HG03378 (cell line): ENCODE measurements around the gene SARM1.
A peak's percentile ranks its signal among the peaks of the same experiment; 100 is the strongest.

ENCODE experiments used
- ATAC-seq: cut with Tn5 transposase; IDR thresholded peaks from one replicate; pipeline ENCODE4 v1.9.1; 2021; ENCODE audit warnings: mild to moderate bottlenecking, moderate library complexity; ENCODE audit not compliant: unreplicated experiment

The SARM1 gene

GRCh38 chr17:28340374-28340773 is 31.1 kb upstream of the SARM1 start:
- no peak for ATAC-seq

GRCh38 chr17:28341516-28341915 is 30.0 kb upstream of the SARM1 start:
- ATAC-seq: no peak

- ATAC-seq: no peak
Measured at GRCh38 chr17:28342313-28342712, 29.2 kb upstream of the SARM1 start.

- ATAC-seq: no peak
Measured at GRCh38 chr17:28343491-28343932, 28.0 kb upstream of the SARM1 start.

- ATAC-seq: no peak
Measured at GRCh38 chr17:28344011-28344410, 27.5 kb upstream of the SARM1 start.

GRCh38 chr17:28344435-28344901 is 27.0 kb upstream of the SARM1 start:
- ATAC-seq: no peak

- no peak for ATAC-seq
Measured at GRCh38 chr17:28345419-28346198, 25.9 kb upstream of the SARM1 start.

GRCh38 chr17:28346199-28346580 is 25.3 kb upstream of the SARM1 start:
- ATAC-seq: no peak

GRCh38 chr17:28346746-28347246 is 24.7 kb upstream of the SARM1 start:
- ATAC-seq: no peak

GRCh38 chr17:28347261-28347891 is 24.1 kb upstream of the SARM1 start:
- ATAC-seq: no peak

GRCh38 chr17:28348979-28349378 is 22.5 kb upstream of the SARM1 start:
- no peak for ATAC-seq

- ATAC-seq: no peak
Measured at GRCh38 chr17:28350271-28350670, 21.2 kb upstream of the SARM1 start.

GRCh38 chr17:28357061-28357900 is 14.2 kb upstream of the SARM1 start, which contains the start of gene POLDIP2:
Gene POLDIP2 (minus strand): TSS chr17:28357527. CDS start chr17:28357448, 79 bp downstream.
- ATAC-seq: peak; percentile 82

- no peak for ATAC-seq
Measured at GRCh38 chr17:28357901-28358197, 13.6 kb upstream of the SARM1 start.

GRCh38 chr17:28363186-28363585 is 8.3 kb upstream of the SARM1 start:
- no peak for ATAC-seq

- ATAC-seq: no peak
Measured at GRCh38 chr17:28363776-28364650, 7.5 kb upstream of the SARM1 start.

GRCh38 chr17:28364665-28365363 is 6.7 kb upstream of the SARM1 start, which contains the start of gene SEBOX:
Gene SEBOX (minus strand): TSS chr17:28365199. CDS start chr17:28365151, 48 bp downstream.
- no peak for ATAC-seq

GRCh38 chr17:28365487-28365886 is 6.0 kb upstream of the SARM1 start:
- ATAC-seq: no peak

GRCh38 chr17:28366605-28367004 is 4.9 kb upstream of the SARM1 start:
- ATAC-seq: no peak
